Erythroblast (primary cell): ENCODE measurements around the gene STMN3.

Experiments used
- GATA1 ChIP-seq: IDR thresholded peaks from 2 replicates; pipeline ENCODE4 v1.6.1; 2011; ENCODE audit warnings: low read depth, mild to moderate bottlenecking, control low read depth, low read length, moderate library complexity
- POLR2A ChIP-seq: IDR thresholded peaks from 2 replicates; pipeline ENCODE4 v1.6.1; 2011; ENCODE audit warnings: mild to moderate bottlenecking, low read length

GRCh38 chr20:63699466-63700198, 46.4 kb upstream of the STMN3 start:
- TF ChIP-seq POLR2A (no peak), GATA1 (no peak)
